ENCODE results near the gene PPFIBP2.
"Not testable (repeated sequence)": the region's sequence is repeated elsewhere in the genome, so short reads cannot be mapped to it uniquely, and the experiment has no call there.

PPFIBP2 gene

GRCh38 chr11:7514099-7514591, 346 bp downstream of the PPFIBP2 start:
- no peak for TF ChIP-seq CTCF (IDR thresholded peaks at IDR 0.05; ENCODE audit: low read depth, low read length, missing control alignments)
- peak overlapping the region; percentile 61 for H3K4me3 ChIP-seq (ENCODE audit: low read depth, low read length)
- DNase-seq (ENCODE audit: low read depth): no peak
- in situ Hi-C loops (cut with HindIII; ENCODE audit: low sequenced_read_pairs): no loop called here

- in situ Hi-C loops (cut with HindIII; ENCODE audit: low sequenced_read_pairs): no loop called here
- TF ChIP-seq CTCF (IDR thresholded peaks at IDR 0.05; ENCODE audit: low read depth, low read length, missing control alignments): no peak
- DNase-seq (ENCODE audit: low read depth): no peak
- H3K4me3 ChIP-seq (ENCODE audit: low read depth, low read length): no peak overlapping the region
These were observed 1.7 kb downstream of the PPFIBP2 start for GRCh38 chr11:7515447-7515886.

GRCh38 chr11:7516475-7516874, 2.7 kb downstream of the PPFIBP2 start:
- TF ChIP-seq CTCF (IDR thresholded peaks at IDR 0.05; ENCODE audit: low read depth, low read length, missing control alignments): no peak
- no peak for DNase-seq (ENCODE audit: low read depth)
- in situ Hi-C loops (cut with HindIII; ENCODE audit: low sequenced_read_pairs): no loop called here
- no peak overlapping the region for H3K4me3 ChIP-seq (ENCODE audit: low read depth, low read length)

GRCh38 chr11:7517743-7518142, 3.9 kb downstream of the PPFIBP2 start:
- H3K4me3 ChIP-seq (ENCODE audit: low read depth, low read length); DNase-seq (ENCODE audit: low read depth); in situ Hi-C loops (cut with HindIII; ENCODE audit: low sequenced_read_pairs): not testable (repeated sequence)

- DNase-seq (ENCODE audit: low read depth): no peak
- in situ Hi-C loops (cut with HindIII; ENCODE audit: low sequenced_read_pairs): no loop called here
- TF ChIP-seq CTCF (IDR thresholded peaks at IDR 0.05; ENCODE audit: low read depth, low read length, missing control alignments): no peak
- H3K4me3 ChIP-seq (ENCODE audit: low read depth, low read length): no peak overlapping the region
These were observed 5.2 kb downstream of the PPFIBP2 start for GRCh38 chr11:7518811-7519562.

GRCh38 chr11:7520011-7520942, 6.5 kb downstream of the PPFIBP2 start:
- DNase-seq (ENCODE audit: low read depth): no peak
- in situ Hi-C loops (cut with HindIII; ENCODE audit: low sequenced_read_pairs): no loop called here
- TF ChIP-seq CTCF (IDR thresholded peaks at IDR 0.05; ENCODE audit: low read depth, low read length, missing control alignments): no peak
- no peak overlapping the region for H3K4me3 ChIP-seq (ENCODE audit: low read depth, low read length)
